MG63 (cell line): ENCODE measurements around the gene CACNA2D2. TPM values are rescaled to one million over a fixed set of nuclear protein-coding genes. Genes with fewer than 3 reads are reported as not detected.

Source experiments
- DNase-seq: peaks from one replicate; pipeline ENCODE4 v3.0.0-alpha.2; 2020
- H3K27me3 ChIP-seq: fragments of 250-450 bp; sonication (Bioruptor Pico); 2 replicates; pipeline ENCODE4 v1.5.1; 2020; ENCODE audit warnings: mild to moderate bottlenecking, moderate library complexity
- H3K36me3 ChIP-seq: fragments of 250-450 bp; sonication (Bioruptor Pico); 2 replicates; pipeline ENCODE4 v1.5.1; 2020; ENCODE audit warnings: mild to moderate bottlenecking, moderate library complexity
- H3K4me3 ChIP-seq: fragments of 250-450 bp; sonication (Bioruptor Pico); 2 replicates; pipeline ENCODE4 v1.5.1; 2020; ENCODE audit warnings: mild to moderate bottlenecking, moderate library complexity
- H3K9me3 ChIP-seq: fragments of 250-450 bp; sonication (Bioruptor Pico); 2 replicates; pipeline ENCODE4 v1.5.1; 2020; ENCODE audit warnings: mild to moderate bottlenecking, moderate library complexity
- total RNA-seq: library from RNA; depleted of rRNA; stranded (reverse); fragments of >200 nt; shearing (Covaris generic); gene quantifications from 2 replicates; pipeline ENCODE4 v1.2.3, GENCODE V29; 2014; ENCODE audit warnings: low replicate concordance

CACNA2D2 gene
- total RNA-seq, 1 experiment from 2014 or later = not detected

GRCh38 chr3:50357481-50357880 is 146.0 kb downstream of the CACNA2D2 start:
- peak overlapping the region; percentile 76 for H3K4me3 ChIP-seq
- H3K9me3 ChIP-seq = no peaks in the 10 kb centered on the region
- H3K36me3 ChIP-seq = peaks cover 30% of the 10 kb centered on the region
- H3K27me3 ChIP-seq = no peaks in the 10 kb centered on the region
- DNase-seq = no peak

GRCh38 chr3:50356553-50356952 is 146.9 kb downstream of the CACNA2D2 start:
- Histone ChIP-seq H3K4me3 (peak overlapping the region; percentile 76; the same call in 1 of the 2 replicates), H3K9me3 (no peaks in the 10 kb centered on the region), H3K27me3 (no peaks in the 10 kb centered on the region), H3K36me3 (peaks cover 35% of the 10 kb centered on the region)
- DNase-seq = peak; percentile 44

- H3K4me3 ChIP-seq = no peak overlapping the region
- peaks cover 35% of the 10 kb centered on the region for H3K36me3 ChIP-seq
These were observed 147.4 kb downstream of the CACNA2D2 start for GRCh38 chr3:50355829-50356552.

GRCh38 chr3:50354850-50355249 is 148.6 kb downstream of the CACNA2D2 start:
- Histone ChIP-seq H3K9me3 (no peaks in the 10 kb centered on the region), H3K36me3 (peaks cover 35% of the 10 kb centered on the region), H3K4me3 (no peak overlapping the region), H3K27me3 (no peaks in the 10 kb centered on the region)
- DNase-seq = no peak

More at GRCh38 chr3:50355829-50356552, 147.4 kb downstream of the CACNA2D2 start:
- Histone ChIP-seq H3K27me3 (no peaks in the 10 kb centered on the region), H3K9me3 (no peaks in the 10 kb centered on the region)
- DNase-seq = no peak

GRCh38 chr3:50354186-50354764 is 149.2 kb downstream of the CACNA2D2 start:
- no peak for DNase-seq
- no peak overlapping the region for H3K4me3 ChIP-seq
- H3K9me3 ChIP-seq = no peaks in the 10 kb centered on the region
- peaks cover 35% of the 10 kb centered on the region for H3K36me3 ChIP-seq
- H3K27me3 ChIP-seq = no peaks in the 10 kb centered on the region

GRCh38 chr3:50353245-50354004 is 150.0 kb downstream of the CACNA2D2 start:
- H3K27me3 ChIP-seq = no peaks in the 10 kb centered on the region
- no peak overlapping the region for H3K4me3 ChIP-seq
- no peak for DNase-seq
- no peaks in the 10 kb centered on the region for H3K9me3 ChIP-seq
- peaks cover 35% of the 10 kb centered on the region for H3K36me3 ChIP-seq

- Histone ChIP-seq H3K9me3 (no peaks in the 10 kb centered on the region), H3K36me3 (peaks cover 32% of the 10 kb centered on the region), H3K4me3 (no peak overlapping the region), H3K27me3 (no peaks in the 10 kb centered on the region)
- DNase-seq = no peak
These were observed 150.7 kb downstream of the CACNA2D2 start for GRCh38 chr3:50352781-50353180.

GRCh38 chr3:50351323-50351697 is 152.1 kb downstream of the CACNA2D2 start:
- peaks cover 24% of the 10 kb centered on the region for H3K36me3 ChIP-seq
- H3K9me3 ChIP-seq = no peaks in the 10 kb centered on the region
- no peak for DNase-seq

GRCh38 chr3:50350527-50351322 is 152.7 kb downstream of the CACNA2D2 start, which contains the start of the genes CYB561D2 and NPRL2:
Gene CYB561D2, plus strand, starts transcription at chr3:50350862. Its CDS starts 572 bp downstream, at chr3:50351434.
Gene NPRL2, minus strand, starts transcription at chr3:50350775. Its CDS starts 123 bp downstream, at chr3:50350652.
- Histone ChIP-seq H3K4me3 (peak within 1 kb of the TSS; percentile 93), H3K9me3 (no peaks in the 10 kb centered on the region), H3K36me3 (peaks cover 18% of the 10 kb centered on the region), H3K27me3 (no peaks in the 10 kb centered on the region)
- DNase-seq = peak; percentile 89

More at GRCh38 chr3:50351323-50351697, 152.1 kb downstream of the CACNA2D2 start:
- H3K4me3 ChIP-seq = peak overlapping the region; percentile 93
- no peaks in the 10 kb centered on the region for H3K27me3 ChIP-seq

- Histone ChIP-seq H3K27me3 (no peaks in the 10 kb centered on the region), H3K4me3 (peak overlapping the region; percentile 93), H3K9me3 (no peaks in the 10 kb centered on the region), H3K36me3 (peaks cover 17% of the 10 kb centered on the region)
- no peak for DNase-seq
These were observed 153.3 kb downstream of the CACNA2D2 start for GRCh38 chr3:50350213-50350526.

GRCh38 chr3:50347187-50347813 is 156.1 kb downstream of the CACNA2D2 start:
- no peaks in the 10 kb centered on the region for H3K27me3 ChIP-seq
- H3K4me3 ChIP-seq = no peak overlapping the region
- peaks cover 6% of the 10 kb centered on the region for H3K36me3 ChIP-seq
- peak; percentile 52 for DNase-seq
- H3K9me3 ChIP-seq = no peaks in the 10 kb centered on the region

GRCh38 chr3:50345586-50346234 is 157.7 kb downstream of the CACNA2D2 start, which contains the start of gene ZMYND10:
Gene ZMYND10, minus strand, starts transcription at chr3:50345732. Its CDS starts 153 bp downstream, at chr3:50345579.
- Histone ChIP-seq H3K4me3 (no peak within 1 kb of the TSS), H3K27me3 (no peaks in the 10 kb centered on the region), H3K36me3 (no peaks in the 10 kb centered on the region; the same call in 1 of the 2 replicates), H3K9me3 (no peaks in the 10 kb centered on the region)
- DNase-seq = no peak

- Histone ChIP-seq H3K27me3 (no peaks in the 10 kb centered on the region), H3K9me3 (no peaks in the 10 kb centered on the region), H3K36me3 (no peaks in the 10 kb centered on the region; the same call in 1 of the 2 replicates), H3K4me3 (no peak overlapping the region)
- no peak for DNase-seq
These were observed 158.4 kb downstream of the CACNA2D2 start for GRCh38 chr3:50345008-50345407.

GRCh38 chr3:50342813-50343633 is 160.4 kb downstream of the CACNA2D2 start:
- Histone ChIP-seq H3K27me3 (no peaks in the 10 kb centered on the region), H3K36me3 (no peaks in the 10 kb centered on the region; the same call in 1 of the 2 replicates), H3K9me3 (no peaks in the 10 kb centered on the region), H3K4me3 (no peak overlapping the region)
- no peak for DNase-seq
